GM19463 (cell line): Measurements from ENCODE around the gene PODN.

Experiments
- ATAC-seq: cut with Tn5 transposase; IDR thresholded peaks from one replicate; pipeline ENCODE4 v1.9.1; 2021; ENCODE audit warnings: mild to moderate bottlenecking, moderate library complexity; ENCODE audit not compliant: unreplicated experiment

Gene PODN

DNA sequence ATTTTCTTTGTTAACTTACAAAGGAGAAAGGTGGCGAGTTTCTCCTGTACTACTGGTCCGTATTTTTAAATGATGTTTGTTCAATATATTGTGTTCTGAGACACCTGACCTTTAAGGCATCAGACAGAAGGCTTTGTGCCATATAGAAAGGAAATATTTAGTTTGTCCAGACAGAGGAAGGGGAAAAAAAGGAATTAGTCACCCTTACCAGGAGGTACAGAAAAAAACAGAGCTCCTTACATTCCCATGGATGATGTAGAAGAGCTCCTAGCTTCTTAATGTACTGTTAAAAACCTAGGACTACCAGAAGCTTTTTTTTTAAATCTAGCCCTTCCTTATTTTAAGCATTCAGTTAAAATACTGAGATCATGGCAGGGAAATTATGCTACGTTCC is 12.4 kb upstream of the PODN start:
- ATAC-seq = no peak

DNA sequence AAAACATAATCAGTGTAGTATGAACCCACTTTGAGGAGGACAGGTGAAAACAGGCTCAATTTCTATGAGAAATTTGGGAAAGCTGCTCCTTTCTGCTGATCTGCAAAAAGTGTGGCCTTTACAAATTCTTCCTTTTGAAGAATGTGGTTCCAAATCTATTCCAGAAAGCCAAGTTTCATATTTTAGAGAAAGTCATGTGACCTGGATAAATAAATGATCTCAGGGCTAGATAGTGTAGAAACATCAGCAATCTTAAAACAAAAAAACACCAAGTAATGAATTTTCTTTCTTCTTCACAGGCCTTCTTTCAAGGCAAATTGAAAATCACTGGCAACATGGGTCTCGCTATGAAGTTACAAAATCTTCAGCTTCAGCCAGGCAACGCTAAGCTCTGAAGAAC is 11.7 kb upstream of the PODN start:
- no peak for ATAC-seq

DNA sequence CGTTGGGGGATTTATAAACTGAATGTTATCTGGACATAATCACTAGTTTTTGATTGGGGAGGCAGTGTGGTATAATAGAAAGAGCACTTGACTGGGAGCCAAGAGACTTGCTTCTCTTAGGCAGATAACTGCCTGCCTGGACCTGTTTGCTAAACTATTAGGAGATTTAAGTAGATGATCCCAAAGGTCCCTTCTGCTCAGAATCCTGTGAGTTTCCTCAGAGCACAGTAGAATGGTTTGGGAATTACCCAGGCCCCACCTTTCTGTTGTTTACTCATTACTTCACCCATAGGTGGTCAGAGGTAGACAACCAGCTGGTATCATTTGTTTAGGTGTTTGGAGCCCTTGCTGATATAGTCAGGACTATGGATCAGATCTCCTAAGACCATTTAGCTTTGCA is 10.3 kb upstream of the PODN start:
- no peak for ATAC-seq

DNA sequence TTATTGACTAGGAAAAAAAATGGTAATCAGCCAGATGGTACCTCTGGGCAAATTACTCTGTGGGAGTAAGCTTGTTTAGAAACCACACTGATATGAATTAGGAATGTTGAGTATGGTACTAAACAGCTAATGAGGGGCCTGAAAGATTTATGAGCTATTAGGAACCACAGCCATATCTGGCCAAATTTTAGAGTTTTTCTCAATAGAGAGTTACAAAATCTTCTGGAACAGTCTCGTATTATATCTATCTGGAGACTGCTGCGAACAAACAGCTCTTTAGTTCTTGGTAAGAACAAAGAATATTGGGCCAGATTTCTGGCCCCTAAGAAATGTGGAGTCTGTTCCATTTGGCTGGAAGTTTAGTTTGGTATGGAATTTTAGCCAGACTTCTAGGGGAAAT is 4.9 kb upstream of the PODN start:
- ATAC-seq = no peak

GRCh38 chr1:53060579-53060978 is 1.4 kb upstream of the PODN start:
- no peak for ATAC-seq

GRCh38 chr1:53061123-53061858 is 722 bp upstream of the PODN start:
- no peak for ATAC-seq

GRCh38 chr1:53062708-53063591 is 937 bp downstream of the PODN start:
- ATAC-seq = no peak

DNA sequence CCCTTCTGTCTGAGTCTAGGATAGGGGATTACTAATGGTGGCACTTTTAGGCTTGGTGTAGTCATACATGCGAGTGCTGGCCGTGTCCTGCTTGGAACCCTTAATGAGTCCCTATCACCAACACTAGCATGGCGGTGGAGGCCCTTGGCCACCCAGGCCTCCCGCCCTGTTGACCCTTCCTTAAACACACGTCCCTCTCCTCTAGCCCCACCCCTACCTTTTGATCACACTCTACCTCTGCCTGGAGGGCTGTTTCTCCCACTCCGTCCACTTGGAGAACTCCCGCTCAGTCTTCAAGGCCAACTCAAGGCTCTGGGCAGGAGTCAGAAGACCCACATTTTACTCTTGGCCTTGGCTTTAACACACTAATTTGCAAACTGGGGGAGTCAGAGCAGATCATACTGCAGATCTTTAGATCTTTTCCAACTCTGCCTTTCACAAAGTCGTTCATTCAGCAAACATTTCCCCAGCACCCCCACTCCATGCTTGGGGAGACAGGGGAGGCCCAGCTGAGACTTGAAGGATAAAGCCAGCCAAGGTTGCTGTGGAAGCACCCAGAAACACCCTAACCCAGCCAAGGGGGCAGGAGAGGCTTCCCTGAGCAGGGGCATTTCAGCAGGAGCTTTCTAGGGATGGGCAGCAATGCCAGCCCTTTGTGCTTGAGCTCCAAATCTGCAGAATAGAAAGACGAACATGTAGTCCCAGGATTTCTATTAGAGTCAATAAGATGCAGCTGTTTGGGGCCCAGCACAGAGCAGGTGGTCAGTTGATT is 1.9 kb downstream of the PODN start:
- ATAC-seq = no peak

- no peak for ATAC-seq
These were observed 3.4 kb downstream of the PODN start for GRCh38 chr1:53065391-53065790.

GRCh38 chr1:53066488-53066887 is 4.5 kb downstream of the PODN start:
- no peak for ATAC-seq

- no peak for ATAC-seq
These were observed 5.1 kb downstream of the PODN start for GRCh38 chr1:53066891-53067738.

GRCh38 chr1:53067886-53068285 is 5.9 kb downstream of the PODN start:
- no peak for ATAC-seq

DNA sequence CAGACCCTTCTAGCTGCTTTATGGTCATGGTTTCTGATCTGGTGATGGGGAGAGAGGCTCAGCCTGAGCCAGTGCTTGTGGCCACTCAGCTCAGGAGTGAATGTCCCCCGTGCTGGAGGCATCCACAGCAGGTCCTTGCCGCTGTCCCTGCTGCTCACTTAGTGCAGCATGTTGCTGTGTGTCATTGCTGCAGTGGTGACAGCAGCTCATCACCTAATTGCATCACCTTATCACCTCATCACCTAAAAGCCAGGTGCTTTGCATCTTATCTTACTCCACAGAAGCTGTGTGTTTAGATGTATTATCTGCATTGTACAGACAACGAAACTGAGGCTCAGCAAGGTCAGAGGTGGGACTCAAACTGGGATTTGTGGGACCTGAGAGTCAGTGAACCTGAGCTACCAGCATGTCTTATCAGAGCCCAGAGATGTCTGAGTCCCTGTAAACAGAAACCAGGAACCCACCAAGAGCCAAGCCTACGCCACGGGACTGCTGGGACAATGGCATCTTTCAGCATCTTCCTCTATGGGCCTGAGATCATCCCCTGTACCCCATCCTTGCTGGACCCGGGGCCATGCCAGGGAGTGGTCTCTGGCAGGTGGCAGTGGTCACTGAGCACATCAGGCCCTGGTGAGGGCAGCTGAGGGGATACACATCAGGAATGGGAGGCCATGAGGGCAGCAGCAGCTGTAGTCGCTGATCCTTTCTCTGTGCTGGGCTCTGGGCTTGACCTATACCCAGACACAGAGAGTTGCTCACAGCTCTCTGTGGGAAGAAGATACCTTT is 6.5 kb downstream of the PODN start:
- no peak for ATAC-seq

DNA sequence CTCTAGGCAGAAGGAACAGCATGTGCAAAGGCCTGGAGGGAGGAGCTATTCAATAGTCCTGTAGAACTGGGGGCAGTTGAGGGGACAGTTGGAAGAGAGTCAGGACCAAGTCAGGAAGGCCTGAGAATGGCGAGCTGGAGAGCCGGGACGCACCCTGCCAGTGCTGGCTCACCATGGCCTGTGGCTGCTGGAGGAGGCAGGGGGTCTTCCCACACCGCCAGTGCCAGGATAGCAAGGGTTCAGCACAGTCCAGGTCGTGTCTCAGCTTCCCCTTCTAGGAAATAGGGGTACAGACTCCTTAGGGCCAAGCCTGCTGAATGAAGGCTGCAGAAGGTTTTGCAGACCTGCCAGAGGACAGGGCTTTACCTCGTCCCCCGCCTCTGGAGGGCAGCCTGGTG is 7.3 kb downstream of the PODN start:
- no peak for ATAC-seq

GRCh38 chr1:53069663-53070327 is 7.8 kb downstream of the PODN start:
- no peak for ATAC-seq

GRCh38 chr1:53070621-53071020 is 8.6 kb downstream of the PODN start:
- ATAC-seq = no peak

DNA sequence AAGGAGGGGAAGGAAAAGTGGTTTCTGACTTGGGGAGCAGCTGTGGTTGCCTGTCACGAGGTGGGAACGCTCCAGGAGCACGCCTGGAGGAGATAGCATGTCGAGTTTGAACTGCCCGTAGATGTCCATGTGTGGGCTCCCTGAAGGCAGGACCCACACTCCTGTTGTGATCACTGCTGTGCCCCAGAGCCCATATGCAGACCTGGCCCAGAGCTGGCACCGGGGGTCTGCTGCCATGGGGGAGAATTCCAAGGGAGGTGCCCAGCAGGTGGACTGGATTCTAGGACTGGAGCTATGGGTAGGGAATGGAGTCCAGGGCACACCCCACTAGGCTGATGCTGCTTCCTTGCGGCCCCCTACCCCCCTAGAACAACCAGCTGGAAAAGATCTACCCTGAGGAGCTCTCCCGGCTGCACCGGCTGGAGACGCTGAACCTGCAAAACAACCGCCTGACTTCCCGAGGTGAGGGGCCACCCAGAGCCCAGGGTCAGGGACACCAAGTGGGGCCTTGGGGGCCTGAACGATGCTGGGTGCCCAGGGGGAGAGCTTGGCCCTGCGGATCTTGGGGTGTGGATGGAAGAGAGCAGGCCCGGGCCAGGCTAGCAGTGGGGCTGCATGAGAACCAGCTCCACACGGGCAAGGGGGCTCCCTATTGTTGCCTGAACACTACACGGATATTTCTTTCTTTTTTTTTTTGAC is 9.3 kb downstream of the PODN start:
- ATAC-seq = no peak

DNA sequence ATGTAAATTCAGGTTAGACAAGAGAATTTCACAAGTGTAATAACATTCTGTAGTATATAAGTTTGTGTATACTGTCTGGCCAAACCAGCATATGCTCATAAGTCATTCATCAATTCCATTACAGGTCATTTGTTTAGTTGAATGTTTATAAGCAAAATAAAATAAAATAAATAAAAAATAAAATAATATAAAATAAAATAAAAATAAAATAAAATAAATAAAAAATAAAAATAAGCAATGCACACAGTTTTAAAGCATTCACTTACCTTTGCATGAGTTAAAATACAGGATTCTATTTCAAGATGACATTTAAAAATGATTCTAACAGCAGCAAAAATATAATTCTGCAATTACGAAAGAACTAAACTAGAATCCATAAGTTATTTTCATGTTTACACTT is 9.9 kb downstream of the PODN start:
- ATAC-seq = no peak

DNA sequence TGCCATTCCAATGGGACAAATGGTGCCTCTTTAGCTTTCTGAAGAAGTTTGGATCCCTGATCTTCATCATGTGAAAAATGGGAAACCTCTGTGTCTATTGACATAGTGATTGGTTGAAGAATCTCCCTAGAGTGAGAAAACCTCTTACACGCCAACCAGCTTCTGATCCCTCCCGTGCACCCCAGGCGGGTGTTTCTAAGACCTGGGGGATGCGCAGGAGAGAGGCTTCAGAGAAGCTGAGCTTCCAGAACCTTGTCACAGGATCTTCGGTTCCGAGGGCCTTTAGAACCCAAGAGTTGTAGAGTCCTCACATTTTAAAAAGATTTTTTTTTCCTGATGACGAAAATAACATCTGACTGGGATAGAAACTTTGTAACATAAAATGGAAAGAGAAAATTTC is 11.3 kb downstream of the PODN start:
- ATAC-seq = no peak
